ENCODE data around the gene MYNN.

Gene MYNN

GRCh38 chr3:169836078-169836941 lies 63.1 kb downstream of the MYNN start:
- DNase-seq = no peak

- no peak for DNase-seq
Observed at GRCh38 chr3:169836942-169837275, 63.7 kb downstream of the MYNN start.

- DNase-seq = no peak
Observed at GRCh38 chr3:169838511-169839030, 65.4 kb downstream of the MYNN start.

Measured in GF-D8 (cell line).